ENCODE measurements around the gene CXCR6.

DNA sequence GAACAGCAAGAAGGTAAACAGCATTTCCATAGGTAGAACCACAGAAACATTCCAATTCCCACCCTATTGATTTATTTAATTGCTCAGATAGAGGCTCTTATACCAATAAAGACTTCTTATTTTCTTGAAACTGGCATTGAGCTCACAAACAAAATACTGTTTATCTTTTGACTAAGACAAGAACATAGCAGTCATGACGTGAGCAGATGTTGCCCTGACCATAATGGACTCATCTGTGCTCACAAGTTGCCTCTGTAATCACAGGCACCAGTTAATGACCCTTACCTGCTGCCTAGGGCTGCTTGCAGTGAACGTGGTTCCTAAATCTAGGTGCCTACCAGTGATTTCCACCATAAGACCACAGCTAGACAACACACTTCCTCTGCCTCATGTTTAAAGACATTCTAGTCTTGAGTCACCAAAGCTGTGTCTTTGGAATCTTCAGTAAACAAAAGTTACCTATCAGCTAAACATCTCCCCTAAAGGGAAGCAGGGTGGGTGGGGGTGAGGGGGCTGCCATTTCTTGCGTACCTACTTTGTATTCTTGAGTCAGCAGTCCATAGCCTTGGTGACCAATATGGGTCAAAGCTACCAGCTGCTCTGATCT lies 50.3 kb downstream of the CXCR6 start:
- TF ChIP-seq NFIC (IDR thresholded peaks at IDR 0.05), result no peak
- no peak for TF ChIP-seq EP300 (IDR thresholded peaks at IDR 0.05; ENCODE audit: borderline replicate concordance)
- TF ChIP-seq, protein P1, sequence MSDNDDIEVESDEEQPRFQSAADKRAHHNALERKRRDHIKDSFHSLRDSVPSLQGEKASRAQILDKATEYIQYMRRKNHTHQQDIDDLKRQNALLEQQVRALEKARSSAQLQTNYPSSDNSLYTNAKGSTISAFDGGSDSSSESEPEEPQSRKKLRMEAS (IDR thresholded peaks at IDR 0.05), result no peak
- TF ChIP-seq, protein P2, sequence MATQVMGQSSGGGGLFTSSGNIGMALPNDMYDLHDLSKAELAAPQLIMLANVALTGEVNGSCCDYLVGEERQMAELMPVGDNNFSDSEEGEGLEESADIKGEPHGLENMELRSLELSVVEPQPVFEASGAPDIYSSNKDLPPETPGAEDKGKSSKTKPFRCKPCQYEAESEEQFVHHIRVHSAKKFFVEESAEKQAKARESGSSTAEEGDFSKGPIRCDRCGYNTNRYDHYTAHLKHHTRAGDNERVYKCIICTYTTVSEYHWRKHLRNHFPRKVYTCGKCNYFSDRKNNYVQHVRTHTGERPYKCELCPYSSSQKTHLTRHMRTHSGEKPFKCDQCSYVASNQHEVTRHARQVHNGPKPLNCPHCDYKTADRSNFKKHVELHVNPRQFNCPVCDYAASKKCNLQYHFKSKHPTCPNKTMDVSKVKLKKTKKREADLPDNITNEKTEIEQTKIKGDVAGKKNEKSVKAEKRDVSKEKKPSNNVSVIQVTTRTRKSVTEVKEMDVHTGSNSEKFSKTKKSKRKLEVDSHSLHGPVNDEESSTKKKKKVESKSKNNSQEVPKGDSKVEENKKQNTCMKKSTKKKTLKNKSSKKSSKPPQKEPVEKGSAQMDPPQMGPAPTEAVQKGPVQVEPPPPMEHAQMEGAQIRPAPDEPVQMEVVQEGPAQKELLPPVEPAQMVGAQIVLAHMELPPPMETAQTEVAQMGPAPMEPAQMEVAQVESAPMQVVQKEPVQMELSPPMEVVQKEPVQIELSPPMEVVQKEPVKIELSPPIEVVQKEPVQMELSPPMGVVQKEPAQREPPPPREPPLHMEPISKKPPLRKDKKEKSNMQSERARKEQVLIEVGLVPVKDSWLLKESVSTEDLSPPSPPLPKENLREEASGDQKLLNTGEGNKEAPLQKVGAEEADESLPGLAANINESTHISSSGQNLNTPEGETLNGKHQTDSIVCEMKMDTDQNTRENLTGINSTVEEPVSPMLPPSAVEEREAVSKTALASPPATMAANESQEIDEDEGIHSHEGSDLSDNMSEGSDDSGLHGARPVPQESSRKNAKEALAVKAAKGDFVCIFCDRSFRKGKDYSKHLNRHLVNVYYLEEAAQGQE (IDR thresholded peaks at IDR 0.05; ENCODE audit: low read depth), result no peak
- TF ChIP-seq EGR1 (IDR thresholded peaks at IDR 0.05), result no peak
- TF ChIP-seq YY1 (IDR thresholded peaks at IDR 0.05; ENCODE audit: low read depth), result no peak
- TF ChIP-seq TCF12 (IDR thresholded peaks at IDR 0.05; ENCODE audit: low read depth), result no peak
- no peak for TF ChIP-seq CEBPB (IDR thresholded peaks at IDR 0.05)
- no peak for TF ChIP-seq RAD21 (IDR thresholded peaks at IDR 0.05; ENCODE audit: low read depth)
- TF ChIP-seq TAF1 (IDR thresholded peaks at IDR 0.05; ENCODE audit: low read depth), result no peak
- TF ChIP-seq ZBTB7A (IDR thresholded peaks at IDR 0.05; ENCODE audit: low read depth), result no peak
- TF ChIP-seq TEAD4 (IDR thresholded peaks at IDR 0.05), result no peak

All from Ishikawa (cell line).